ENCODE measurements around the gene CDC25B.

DNA sequence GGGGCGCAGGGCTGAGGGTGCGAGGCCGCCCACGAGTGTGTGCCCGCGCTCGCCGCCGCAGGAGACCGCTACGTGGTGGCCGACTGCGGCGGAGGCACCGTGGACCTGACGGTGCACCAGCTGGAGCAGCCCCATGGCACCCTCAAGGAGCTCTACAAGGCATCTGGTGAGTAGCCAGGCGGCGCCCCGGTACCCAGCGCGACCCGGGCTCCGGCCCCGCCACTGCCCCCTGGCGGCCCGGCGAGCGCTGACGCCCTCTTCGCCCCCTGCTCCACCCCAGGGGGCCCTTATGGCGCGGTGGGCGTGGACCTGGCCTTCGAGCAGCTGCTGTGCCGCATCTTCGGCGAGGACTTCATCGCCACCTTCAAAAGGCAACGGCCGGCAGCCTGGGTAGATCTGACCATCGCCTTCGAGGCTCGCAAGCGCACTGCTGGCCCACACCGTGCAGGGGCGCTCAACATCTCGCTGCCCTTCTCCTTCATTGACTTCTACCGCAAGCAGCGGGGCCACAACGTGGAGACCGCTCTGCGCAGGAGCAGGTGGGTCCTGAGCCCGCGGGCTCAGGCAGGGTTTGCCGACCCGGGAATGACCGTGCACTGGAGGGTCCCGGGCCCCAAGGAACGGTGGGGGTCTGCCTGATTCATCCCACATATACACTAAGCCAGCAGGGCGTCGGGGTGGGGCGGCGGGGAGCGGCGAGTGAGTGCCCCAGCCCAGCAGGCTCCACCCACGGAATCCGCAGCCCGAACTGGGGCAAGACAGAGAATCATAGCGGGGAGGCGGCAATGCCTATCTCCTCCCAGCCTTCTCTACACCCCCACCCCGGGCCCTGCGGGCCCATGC is 46.2 kb upstream of the CDC25B start:
- TF ChIP-seq CTCF (IDR thresholded peaks at IDR 0.05) = peak in 5 of 7 experiments; percentile 25 to 60 (median 53)
- no peak for TF ChIP-seq POLR2A (IDR thresholded peaks at IDR 0.05)
- TF ChIP-seq POLR2AphosphoS5 (IDR thresholded peaks at IDR 0.05) = no peak
- no peak for TF ChIP-seq EP300 (IDR thresholded peaks at IDR 0.05)

Data from stomach (tissue), 4 donors.